SK-N-SH (cell line): Measurements from ENCODE around the gene NPAT. TPM values are rescaled to one million over a fixed set of nuclear protein-coding genes. Genes with fewer than 3 reads are reported as not detected.

ENCODE experiments used
- CTCF ChIA-PET: fragments of 300-600, 350-600 bp; formaldehyde crosslinking; extraction: SDS; loops from one replicate; lab custom pipeline; 2021; lab: Yijun Ruan, JAX
- POLR2A ChIA-PET: fragments of 350-600 bp; sonication (Branson Sonifier 250); formaldehyde crosslinking; extraction: SDS; loops from one replicate; lab custom pipeline; 2020; ENCODE audit warnings: antibody characterized with exemption, inconsistent platforms; lab: Yijun Ruan, JAX
- DNase-seq: peaks from one replicate; pipeline ENCODE4 v3.0.0; 2012
- H2AFZ ChIP-seq: fragments of 200-600 bp; sonication (generic); 2 replicates; pipeline ENCODE4 v1.8.1; 2016; ENCODE audit warnings: antibody characterized with exemption, mild to moderate bottlenecking, low read depth
- H3F3A ChIP-seq: fragments of 200-600 bp; sonication (generic); replicated peaks from 2 replicates; pipeline ENCODE3; 2016; ENCODE audit warnings: antibody characterized with exemption, mild to moderate bottlenecking; ENCODE audit not compliant: insufficient read depth
- H3K27ac ChIP-seq, 2 experiments: fragments of 200-500 bp in 1 of 2; fragments of 200-600 bp in 1 of 2; sonication (Bioruptor generic) in 1 of 2; sonication (generic), shearing (Covaris generic) in 1 of 2; 2 replicates each; pipeline versions ENCODE4 v1.5.1 to v1.6.1; 2014 to 2016; ENCODE audit warnings: low read depth in 2 of 2, inconsistent platforms in 1 of 2, low read length in 1 of 2, mild to moderate bottlenecking in 1 of 2, mixed read lengths in 1 of 2
- H3K27me3 ChIP-seq: fragments of 200-600 bp; sonication (generic), shearing (Covaris generic); 2 replicates; pipeline ENCODE4 v1.6.1; 2016; ENCODE audit warnings: mixed run types; ENCODE audit not compliant: insufficient read depth
- H3K36me3 ChIP-seq, 2 experiments: fragments of 200-500 bp in 1 of 2; fragments of 200-600 bp in 1 of 2; sonication (Bioruptor generic) in 1 of 2; sonication (generic) in 1 of 2; replicated peaks in 1 of 2; 2 replicates each; pipeline versions ENCODE3 to v1.5.1; 2014 to 2016; ENCODE audit warnings: low read length in 1 of 2, mild to moderate bottlenecking in 1 of 2; ENCODE audit not compliant: insufficient read depth in 2 of 2, control insufficient read depth in 1 of 2
- H3K4me1 ChIP-seq, 2 experiments: fragments of 200-500 bp in 1 of 2; fragments of 200-600 bp in 1 of 2; sonication (Bioruptor generic) in 1 of 2; sonication (generic), shearing (Covaris generic) in 1 of 2; 2 replicates each; pipeline versions ENCODE4 v1.5.1 to v1.6.1; 2014 to 2016; ENCODE audit warnings: low read depth in 1 of 2, low read length in 1 of 2, mixed run types in 1 of 2; ENCODE audit not compliant: insufficient read depth in 2 of 2, control insufficient read depth in 1 of 2
- H3K4me2 ChIP-seq: fragments of 200-600 bp; sonication (generic), shearing (Covaris generic); 2 replicates; pipeline ENCODE4 v1.6.1; 2017; ENCODE audit warnings: mixed run types
- H3K4me3 ChIP-seq, 2 experiments: fragments of 200-500 bp in 1 of 2; fragments of 200-600 bp in 1 of 2; sonication (Bioruptor generic) in 1 of 2; sonication (generic), shearing (Covaris generic) in 1 of 2; 2 replicates each; pipeline versions ENCODE4 v1.5.1 to v1.8.1; 2014 to 2016; ENCODE audit warnings: low read depth in 2 of 2, inconsistent platforms in 1 of 2, low read length in 1 of 2, mild to moderate bottlenecking in 1 of 2, mixed read lengths in 1 of 2, moderate library complexity in 1 of 2
- H3K79me2 ChIP-seq: fragments of 200-600 bp; sonication (generic); 2 replicates; pipeline ENCODE4 v1.8.1; 2017; ENCODE audit warnings: mild to moderate bottlenecking; ENCODE audit not compliant: insufficient read depth
- H3K9ac ChIP-seq: fragments of 200-600 bp; sonication (generic); 2 replicates; pipeline ENCODE4 v1.6.1; 2017; ENCODE audit warnings: mixed run types
- H3K9me2 ChIP-seq: fragments of 200-600 bp; sonication (generic); 2 replicates; pipeline ENCODE4 v1.6.1; 2017; ENCODE audit warnings: mixed run types
- H3K9me3 ChIP-seq: fragments of 200-600 bp; sonication (generic); 2 replicates; pipeline ENCODE4 v1.6.1; 2017; ENCODE audit warnings: mixed run types, mild to moderate bottlenecking, moderate library complexity
- H4K20me1 ChIP-seq: fragments of 200-600 bp; sonication (generic); 2 replicates; pipeline ENCODE4 v1.6.1; 2017; ENCODE audit warnings: mild to moderate bottlenecking, mixed run types; ENCODE audit not compliant: insufficient read depth
- EZH2phosphoT487 ChIP-seq: fragments of 200-600 bp; sonication (generic); IDR thresholded peaks from 2 replicates; pipeline ENCODE4 v1.6.1; 2017; ENCODE audit warnings: low read depth, mixed run types, mild to moderate bottlenecking, antibody characterized with exemption, moderate library complexity, borderline replicate concordance
- GABPA ChIP-seq: IDR thresholded peaks from 2 replicates; pipeline ENCODE4 v1.4.0; 2012; ENCODE audit warnings: low read depth, mild to moderate bottlenecking
- JUND ChIP-seq: IDR thresholded peaks from 2 replicates; pipeline ENCODE4 v1.4.0; 2012
- MAX ChIP-seq: IDR thresholded peaks from 2 replicates; pipeline ENCODE4 v1.4.0; 2012; ENCODE audit warnings: low read depth
- MXI1 ChIP-seq: IDR thresholded peaks from 2 replicates; pipeline ENCODE4 v1.6.1; 2012; ENCODE audit warnings: mild to moderate bottlenecking, low read depth, low read length, improper control_type of control experiment
- NFIC ChIP-seq: IDR thresholded peaks from 2 replicates; pipeline ENCODE4 v1.4.0; 2012; ENCODE audit warnings: borderline replicate concordance
- PBX3 ChIP-seq: IDR thresholded peaks from 2 replicates; pipeline ENCODE4; 2012
- REST ChIP-seq: IDR thresholded peaks from 2 replicates; pipeline ENCODE4 v1.6.1; 2012; ENCODE audit warnings: mild to moderate bottlenecking, low read depth, low read length, moderate library complexity
- TEAD4 ChIP-seq: IDR thresholded peaks from 2 replicates; pipeline ENCODE4 v1.4.0; 2012; ENCODE audit warnings: mild to moderate bottlenecking, borderline replicate concordance; ENCODE audit not compliant: insufficient read depth
- USF1 ChIP-seq: IDR thresholded peaks from 2 replicates; pipeline ENCODE4 v1.4.0; 2012; ENCODE audit warnings: low read depth, borderline replicate concordance
- ZBTB33 ChIP-seq: IDR thresholded peaks from 2 replicates; pipeline ENCODE4 v1.4.0; 2012; ENCODE audit warnings: low read depth, borderline replicate concordance
- polyA plus RNA-seq, 3 experiments: library from polyadenylated mRNA; depleted of rRNA; stranded (reverse); fragments of >200 nt; gene quantifications; 2 replicates each; pipeline ENCODE4 v1.2.3, GENCODE V29; 2012

NPAT gene
- polyA plus RNA-seq, 1 of the 3 experiments (the other 2 are of a cell fraction) = 2.1 TPM

GRCh38 chr11:108193725-108194124, 28.7 kb downstream of the NPAT start:
- Histone ChIP-seq H3K9me2 (no peaks in the 10 kb centered on the region), H3K79me2 (peaks cover 10% of the 10 kb centered on the region; the same call in 1 of the 2 replicates), H3K4me1 (no peaks in the 10 kb centered on the region), H3K27ac (no peak overlapping the region), H3K9me3 (no peaks in the 10 kb centered on the region), H3K27me3 (no peaks in the 10 kb centered on the region), H3K36me3 (peaks cover 45 to 52% of the 10 kb centered on the region in 2 experiments), H2AFZ (no peak overlapping the region), H3K4me2 (no peak overlapping the region), H3K9ac (no peak overlapping the region), H3K4me3 (no peak overlapping the region), H3F3A (no peaks in the 10 kb centered on the region), H4K20me1 (no peaks in the 10 kb centered on the region)
- DNase-seq = no peak
- POLR2A ChIA-PET = no interaction called here
- TF ChIP-seq TEAD4 (no peak), NFIC (no peak), MXI1 (no peak), USF1 (no peak), REST (no peak), GABPA (no peak), EZH2phosphoT487 (no peak), MAX (no peak), PBX3 (no peak), ZBTB33 (no peak), JUND (no peak)
- CTCF ChIA-PET = no interaction called here
